Measurements from ENCODE around the gene THRB. TPM values are rescaled to one million over a fixed set of nuclear protein-coding genes. Genes with fewer than 3 reads are reported as not detected.

Gene THRB
- total and polyA plus RNA-seq, 9 of the 15 experiments (the other 6 are each of a cell fraction or from before 2014, with no cell fraction given), result 1.7 to 14.9 (median 6.9) TPM

DNA sequence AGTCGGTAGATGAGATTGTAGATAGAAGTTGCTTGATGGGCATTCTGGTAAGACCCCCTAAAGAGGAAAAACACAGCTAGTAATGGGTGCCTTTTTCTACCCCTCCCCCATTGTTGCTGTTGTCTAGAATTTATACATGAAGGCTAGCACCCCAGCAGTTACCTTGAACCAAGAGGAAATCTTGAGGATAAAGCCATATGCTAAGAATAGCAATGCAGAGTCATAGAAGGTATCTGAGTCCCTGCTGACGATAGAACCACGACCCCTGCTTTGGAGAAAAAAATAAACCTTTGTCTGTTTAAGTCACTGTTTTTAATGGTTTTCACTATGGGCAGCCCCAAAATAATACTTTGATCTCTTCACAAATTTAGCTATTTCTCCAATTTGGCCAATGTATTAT lies 162.6 kb downstream of the THRB start:
- no peaks in the 10 kb centered on the region for H3K79me2 ChIP-seq (ENCODE audit: control insufficient read depth, insufficient read depth, low read length)
- no peaks in the 10 kb centered on the region for H3K9me3 ChIP-seq (replicated peaks; ENCODE audit: control insufficient read depth, insufficient read depth, low read depth, low read length)
- no peaks in the 10 kb centered on the region for H3K27me3 ChIP-seq (ENCODE audit: control insufficient read depth in 2 of 2, insufficient read depth in 2 of 2, low read length in 2 of 2)
- H3K9me1 ChIP-seq (ENCODE audit: control insufficient read depth, insufficient read depth, low read length), result no peaks in the 10 kb centered on the region
- POLR2A ChIA-PET, result interaction anchor here (0.8 to 2.0 kb wide), 2 partner anchors 9 to 17 kb away, joined by 3 to 5 read pairs; no protein-coding TSS in a partner anchor
- no peak overlapping the region for H3K9ac ChIP-seq (ENCODE audit: insufficient read depth in 1 of 2, low read depth in 2 of 2, low read length in 2 of 2)
- H3K36me3 ChIP-seq (ENCODE audit: control insufficient read depth, insufficient read depth, low read length), result no peaks in the 10 kb centered on the region
- no peak for TF ChIP-seq HDAC1 (IDR thresholded peaks at IDR 0.05)
- intact Hi-C loops (cut with micrococcal nuclease), result no loop called here
- no peak overlapping the region for H3K27ac ChIP-seq (ENCODE audit: extremely low read depth, low read depth, low read length)
- no peak overlapping the region for H3K4me2 ChIP-seq (ENCODE audit: insufficient read depth, low read length)
- in situ Hi-C loops (cut with MboI), result no loop called here
- ATAC-seq, result no peak
- no peak for FAIRE-seq
- 34% methylated on average over 3 of the region's 3 CpGs for WGBS (ENCODE audit: insufficient coverage, low coverage, missing lambda C conversion rate)
- H3K4me3 ChIP-seq, result no peak overlapping the region
- no TSS peak for BruUV-seq (replicated peaks)
- H3K4me1 ChIP-seq (replicated peaks in 1 of 2; ENCODE audit: control insufficient read depth in 2 of 2, insufficient read depth in 2 of 2, low read length in 2 of 2), result no peaks in the 10 kb centered on the region; a peak in 2 of 5 replicates
- CTCF ChIA-PET (ENCODE audit: low intra/inter-chr PET ratio), result no interaction called here
- no peak for DNase-seq (ENCODE audit: extremely low read depth in 1 of 4, low spot score in 3 of 4)
- no peaks in the 10 kb centered on the region for H4K20me1 ChIP-seq (replicated peaks; ENCODE audit: control insufficient read depth, insufficient read depth, low read length)
- no peak overlapping the region for H2AFZ ChIP-seq (ENCODE audit: low read depth, low read length)

DNA sequence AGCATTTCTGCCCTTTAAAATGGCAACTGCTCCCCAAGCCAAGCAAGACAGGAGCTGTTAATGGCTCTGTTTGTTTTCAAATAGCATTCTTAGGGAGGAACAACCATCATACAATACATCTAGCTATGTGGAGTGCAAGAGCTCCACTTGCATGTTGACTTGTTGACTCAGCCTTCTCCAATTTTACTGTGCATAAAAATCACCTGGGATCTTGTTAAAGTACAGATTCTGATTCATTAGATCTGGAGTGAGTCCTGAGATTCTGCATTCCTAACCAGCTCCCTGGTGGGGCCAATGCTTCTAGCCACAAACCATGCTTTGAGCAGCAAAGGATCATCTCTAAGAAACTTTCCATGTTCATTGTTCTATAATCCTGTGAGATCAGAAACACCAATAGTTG lies 171.4 kb downstream of the THRB start:
- H3K4me2 ChIP-seq (ENCODE audit: insufficient read depth, low read length), result no peak overlapping the region
- H3K27ac ChIP-seq (ENCODE audit: extremely low read depth, low read depth, low read length), result no peak overlapping the region
- no peak overlapping the region for H3K9ac ChIP-seq (ENCODE audit: insufficient read depth in 1 of 2, low read depth in 2 of 2, low read length in 2 of 2)
- no peaks in the 10 kb centered on the region for H3K27me3 ChIP-seq (ENCODE audit: control insufficient read depth in 2 of 2, insufficient read depth in 2 of 2, low read length in 2 of 2)
- DNase-seq (ENCODE audit: extremely low read depth in 1 of 4, low spot score in 3 of 4) (no peak), FAIRE-seq (peak; percentile 48), ATAC-seq (no peak)
- TF ChIP-seq STAT5A (IDR thresholded peaks at IDR 0.05; ENCODE audit: borderline replicate concordance, low read length) (no peak), RAD51 (IDR thresholded peaks at IDR 0.05; ENCODE audit: borderline replicate concordance, low read depth) (no peak), NFYB (IDR thresholded peaks at IDR 0.05; ENCODE audit: extremely low read depth, insufficient read length) (no peak), FOXA3 (CRISPR knock-in tag; conservative IDR thresholded peaks at IDR 0.05 in 1 of 2, IDR thresholded peaks at IDR 0.05 in 1 of 2) (no peak), PML (IDR thresholded peaks at IDR 0.05; ENCODE audit: low read length) (no peak)
- TF ChIP-seq, protein P1, sequence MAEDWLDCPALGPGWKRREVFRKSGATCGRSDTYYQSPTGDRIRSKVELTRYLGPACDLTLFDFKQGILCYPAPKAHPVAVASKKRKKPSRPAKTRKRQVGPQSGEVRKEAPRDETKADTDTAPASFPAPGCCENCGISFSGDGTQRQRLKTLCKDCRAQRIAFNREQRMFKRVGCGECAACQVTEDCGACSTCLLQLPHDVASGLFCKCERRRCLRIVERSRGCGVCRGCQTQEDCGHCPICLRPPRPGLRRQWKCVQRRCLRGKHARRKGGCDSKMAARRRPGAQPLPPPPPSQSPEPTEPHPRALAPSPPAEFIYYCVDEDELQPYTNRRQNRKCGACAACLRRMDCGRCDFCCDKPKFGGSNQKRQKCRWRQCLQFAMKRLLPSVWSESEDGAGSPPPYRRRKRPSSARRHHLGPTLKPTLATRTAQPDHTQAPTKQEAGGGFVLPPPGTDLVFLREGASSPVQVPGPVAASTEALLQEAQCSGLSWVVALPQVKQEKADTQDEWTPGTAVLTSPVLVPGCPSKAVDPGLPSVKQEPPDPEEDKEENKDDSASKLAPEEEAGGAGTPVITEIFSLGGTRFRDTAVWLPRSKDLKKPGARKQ (CRISPR knock-in tag; IDR thresholded peaks at IDR 0.05), result no peak
- H3K4me3 ChIP-seq, result no peak overlapping the region
- no peaks in the 10 kb centered on the region for H3K9me1 ChIP-seq (ENCODE audit: control insufficient read depth, insufficient read depth, low read length)
- no peaks in the 10 kb centered on the region for H4K20me1 ChIP-seq (replicated peaks; ENCODE audit: control insufficient read depth, insufficient read depth, low read length)
- intact Hi-C loops (cut with micrococcal nuclease) (no loop called here), in situ Hi-C loops (cut with MboI) (no loop called here)
- H2AFZ ChIP-seq (ENCODE audit: low read depth, low read length), result no peak overlapping the region
- no TSS peak for BruUV-seq (replicated peaks)
- no peaks in the 10 kb centered on the region for H3K36me3 ChIP-seq (ENCODE audit: control insufficient read depth, insufficient read depth, low read length)
- H3K9me3 ChIP-seq (replicated peaks; ENCODE audit: control insufficient read depth, insufficient read depth, low read depth, low read length), result no peaks in the 10 kb centered on the region
- ChIA-PET CTCF (ENCODE audit: low intra/inter-chr PET ratio) (no interaction called here), POLR2A (interaction anchor here (0.7 to 2.1 kb wide), 4 partner anchors 9 to 195 kb away, joined by 3 to 5 read pairs (median 3); no protein-coding TSS in a partner anchor)
- no peaks in the 10 kb centered on the region for H3K79me2 ChIP-seq (ENCODE audit: control insufficient read depth, insufficient read depth, low read length)
- H3K4me1 ChIP-seq (replicated peaks in 1 of 2; ENCODE audit: control insufficient read depth in 2 of 2, insufficient read depth in 2 of 2, low read length in 2 of 2), result no peaks in the 10 kb centered on the region

Data from K562 (cell line).